DMS153 treated with DMSO at 0.1 percent for 48 hours (cell line): ENCODE measurements around the gene CWC25.
"Not testable (repeated sequence)": the region's sequence is repeated elsewhere in the genome, so short reads cannot be mapped to it uniquely, and the experiment has no call there.

Source experiments
- DNase-seq: peaks from one replicate; lab custom pipeline; 2025; ENCODE audit not compliant: unreplicated experiment; lab: John Stamatoyannopoulos, UW

The CWC25 gene

DNA sequence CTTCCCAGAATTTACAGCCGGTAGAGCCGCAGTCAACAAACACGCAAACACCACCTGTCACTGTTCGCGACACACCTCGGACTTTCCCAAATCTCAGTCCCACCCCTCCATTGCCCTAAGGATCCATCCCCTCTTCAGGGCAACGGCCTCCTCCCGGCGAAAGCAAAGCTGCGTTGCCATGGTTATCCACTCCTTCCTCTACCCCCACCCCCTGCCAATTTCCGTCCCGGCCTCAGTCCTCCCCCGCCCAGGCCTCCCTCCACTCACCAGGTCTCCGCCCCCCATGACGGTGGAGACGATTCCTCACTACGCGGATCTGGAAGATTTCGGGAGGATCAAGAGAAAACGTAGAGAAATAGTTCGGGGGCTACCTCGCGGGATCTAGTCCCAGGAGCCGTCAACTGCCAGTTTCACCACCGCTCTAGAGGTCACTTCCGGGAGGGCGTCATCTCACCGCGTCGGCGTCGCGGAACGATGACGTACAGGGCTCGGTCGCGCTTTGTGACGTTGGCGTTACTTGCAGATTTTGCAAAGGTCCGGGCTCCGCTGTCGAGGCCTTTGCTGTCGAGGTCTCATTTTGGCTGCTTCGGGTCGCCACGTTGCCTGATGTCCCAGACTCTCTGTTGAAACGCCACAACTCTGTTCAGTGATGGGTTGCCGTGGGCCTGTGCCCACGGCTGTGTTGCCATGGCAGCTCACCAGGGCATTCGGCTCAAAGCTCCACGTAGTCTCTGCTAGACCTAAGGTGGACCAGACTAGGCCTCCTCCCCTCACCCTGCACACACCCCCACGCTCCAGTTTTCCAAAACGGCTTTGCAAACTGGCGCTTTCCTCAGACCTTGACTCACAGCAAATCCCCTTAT, at the start of gene CWC25:
TSS of gene CWC25 (minus strand) at position 423 of the 863 bp plus-strand sequence. CDS start at position 285, 138 bp downstream.
- peak; percentile 76 for DNase-seq

GRCh38 chr17:38873640-38874380, 48.7 kb upstream of the CWC25 start:
- DNase-seq = no peak

GRCh38 chr17:38872671-38873385, 47.7 kb upstream of the CWC25 start:
- DNase-seq = no peak

DNA sequence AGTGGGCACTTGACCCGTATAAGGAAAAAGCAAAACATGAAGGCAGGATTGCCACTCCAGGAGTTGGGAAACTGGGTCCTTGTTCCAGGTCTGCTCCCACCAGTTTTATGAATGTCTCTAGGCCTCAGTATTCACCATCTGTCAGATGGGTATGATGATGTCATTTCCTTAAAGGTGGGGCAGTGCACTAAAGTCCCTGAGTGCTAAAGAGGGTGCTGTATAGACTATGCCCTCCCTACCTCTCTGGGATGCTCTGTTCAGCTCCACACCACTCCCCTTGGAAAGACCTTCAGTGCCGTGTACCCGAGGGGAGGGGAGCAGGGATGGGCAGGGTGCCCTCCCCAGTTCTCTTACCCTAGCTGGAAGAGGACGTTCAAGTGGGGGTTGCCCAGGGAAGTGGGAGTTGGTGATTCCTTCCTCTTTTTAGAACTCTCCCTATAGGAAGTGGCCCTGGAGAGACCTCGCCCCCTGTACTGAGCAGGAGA, 46.9 kb upstream of the CWC25 start:
- DNase-seq = no peak

DNA sequence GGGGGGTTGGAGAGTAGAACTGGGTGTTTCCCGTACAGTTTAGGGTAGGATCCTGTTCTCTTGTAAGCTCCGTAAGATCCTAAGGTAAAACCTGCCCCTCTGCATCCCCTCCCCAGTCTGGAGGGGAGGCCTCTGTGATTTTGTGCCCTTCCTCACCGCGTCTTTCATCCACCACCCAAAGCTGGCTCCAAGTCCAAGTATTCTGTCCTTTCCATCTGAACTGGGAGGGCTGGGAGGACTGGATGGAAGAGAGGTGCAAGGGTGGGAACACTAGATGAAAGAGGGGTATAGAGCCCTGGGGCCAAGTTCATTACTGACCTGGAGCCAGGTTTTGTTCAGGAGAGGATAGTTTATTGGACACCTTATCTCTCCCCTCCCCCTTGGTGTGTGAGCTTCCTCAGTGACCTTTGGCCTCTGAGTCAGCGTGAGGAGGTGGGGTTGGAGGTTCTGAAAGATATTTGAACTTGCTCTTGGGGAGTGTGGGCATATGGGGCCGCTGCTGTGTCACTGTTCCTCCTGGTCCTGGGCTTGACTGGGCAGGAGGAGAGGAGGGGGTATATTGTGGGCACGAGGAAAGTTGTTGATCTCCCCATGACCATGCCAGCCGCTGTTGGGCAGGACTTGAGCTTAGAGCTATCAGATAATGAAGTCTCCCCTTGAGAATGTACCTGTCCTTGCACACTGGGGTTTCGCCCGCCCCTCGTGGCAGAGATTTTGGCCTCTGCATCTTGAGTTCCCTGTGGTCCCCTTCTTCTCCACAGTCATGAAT, 46.3 kb upstream of the CWC25 start:
- DNase-seq = peak; percentile 17

DNA sequence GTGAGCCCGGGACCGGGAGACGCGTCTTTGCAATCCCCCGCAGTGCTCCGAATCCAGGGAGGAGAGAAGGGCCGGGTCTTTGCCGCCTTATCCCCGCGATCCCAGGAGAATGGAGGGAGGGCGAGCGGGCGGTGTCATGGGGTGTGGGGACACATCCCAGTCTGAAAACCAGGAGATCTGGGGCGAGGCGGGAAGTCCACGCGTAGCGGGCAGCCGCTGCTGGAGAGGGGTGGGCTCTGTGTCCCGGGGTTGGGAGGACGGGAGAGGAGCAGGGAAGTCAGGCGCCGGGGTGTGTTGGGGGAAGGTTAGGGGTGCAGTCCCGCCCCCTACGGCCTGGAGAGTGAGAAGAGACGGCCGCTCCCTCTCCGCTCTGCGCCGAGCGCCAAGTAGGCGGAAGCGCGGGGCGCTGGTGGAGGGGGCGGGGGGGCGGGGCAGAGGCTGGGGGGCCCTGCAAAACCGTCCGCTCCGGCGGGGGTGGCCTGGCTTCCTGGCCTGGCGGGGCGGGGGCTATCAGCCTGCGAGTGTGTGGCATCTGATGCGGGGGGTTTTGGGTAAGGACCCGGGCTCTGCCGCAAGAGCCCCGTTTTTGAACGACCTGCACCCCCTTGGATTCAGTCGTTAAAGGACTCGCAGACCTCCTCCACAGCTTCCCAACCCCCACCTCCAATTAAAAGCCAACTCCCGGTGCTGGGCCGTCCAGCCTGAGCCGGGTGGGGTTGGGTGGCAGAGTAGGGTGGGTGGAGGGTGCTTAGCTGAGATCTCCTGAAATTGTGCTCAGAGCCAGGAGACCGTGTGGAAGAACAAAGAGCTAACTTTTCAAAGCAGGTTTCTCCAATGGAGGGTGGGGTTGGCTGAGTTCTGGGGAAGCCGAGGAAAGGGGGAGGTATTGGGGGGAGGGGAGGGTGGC, 45.4 kb upstream of the CWC25 start:
- peak; percentile 5 for DNase-seq

- peak; percentile 76 for DNase-seq
Observed at GRCh38 chr17:38869526-38870258, 44.6 kb upstream of the CWC25 start, which contains the start of gene LASP1. TSS of gene LASP1 (plus strand) at chr17:38870058. CDS start at chr17:38870190, 132 bp downstream.

- DNase-seq = peak; percentile 63
Observed at GRCh38 chr17:38868817-38869525, 43.9 kb upstream of the CWC25 start.

DNA sequence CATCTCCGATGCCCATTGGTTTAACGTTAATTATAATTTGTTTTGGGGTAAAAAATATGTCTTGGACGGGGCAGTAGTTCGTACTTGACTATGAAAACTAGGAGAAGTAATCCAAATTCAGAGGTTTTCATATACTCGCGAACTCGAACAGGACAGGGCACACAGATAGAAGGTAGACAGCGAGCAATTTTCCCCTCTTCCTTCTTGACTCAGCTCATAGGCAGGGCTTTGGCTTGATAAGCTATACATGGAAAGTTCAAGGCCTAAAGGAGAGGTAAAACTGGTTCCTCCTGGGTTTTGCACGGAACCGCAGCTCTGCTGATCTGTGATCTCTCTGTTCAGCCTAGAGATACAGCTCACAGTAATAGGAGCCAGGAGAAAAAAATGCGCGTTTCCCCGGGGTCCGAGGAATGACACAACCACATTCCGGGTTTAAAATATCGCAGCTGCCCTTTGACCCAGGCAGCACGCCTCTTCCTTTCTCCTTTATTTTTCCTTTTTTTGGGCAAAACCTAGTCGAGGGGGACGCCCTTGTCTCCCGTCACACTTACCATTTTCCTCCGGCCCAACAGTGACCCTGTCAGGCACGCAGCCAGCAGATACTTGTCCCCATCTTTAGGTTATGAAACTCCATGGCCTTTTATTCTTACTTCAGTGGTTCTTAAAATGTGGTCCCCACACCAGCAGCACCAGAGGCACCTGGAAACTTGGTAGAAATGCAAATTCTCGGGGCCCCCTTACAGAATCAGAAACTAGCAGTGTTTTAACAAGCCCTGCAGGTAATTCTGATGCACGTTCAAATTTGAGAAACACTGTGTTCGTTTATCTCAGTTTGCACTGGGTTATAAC, 43.1 kb upstream of the CWC25 start:
- DNase-seq = no peak

DNA sequence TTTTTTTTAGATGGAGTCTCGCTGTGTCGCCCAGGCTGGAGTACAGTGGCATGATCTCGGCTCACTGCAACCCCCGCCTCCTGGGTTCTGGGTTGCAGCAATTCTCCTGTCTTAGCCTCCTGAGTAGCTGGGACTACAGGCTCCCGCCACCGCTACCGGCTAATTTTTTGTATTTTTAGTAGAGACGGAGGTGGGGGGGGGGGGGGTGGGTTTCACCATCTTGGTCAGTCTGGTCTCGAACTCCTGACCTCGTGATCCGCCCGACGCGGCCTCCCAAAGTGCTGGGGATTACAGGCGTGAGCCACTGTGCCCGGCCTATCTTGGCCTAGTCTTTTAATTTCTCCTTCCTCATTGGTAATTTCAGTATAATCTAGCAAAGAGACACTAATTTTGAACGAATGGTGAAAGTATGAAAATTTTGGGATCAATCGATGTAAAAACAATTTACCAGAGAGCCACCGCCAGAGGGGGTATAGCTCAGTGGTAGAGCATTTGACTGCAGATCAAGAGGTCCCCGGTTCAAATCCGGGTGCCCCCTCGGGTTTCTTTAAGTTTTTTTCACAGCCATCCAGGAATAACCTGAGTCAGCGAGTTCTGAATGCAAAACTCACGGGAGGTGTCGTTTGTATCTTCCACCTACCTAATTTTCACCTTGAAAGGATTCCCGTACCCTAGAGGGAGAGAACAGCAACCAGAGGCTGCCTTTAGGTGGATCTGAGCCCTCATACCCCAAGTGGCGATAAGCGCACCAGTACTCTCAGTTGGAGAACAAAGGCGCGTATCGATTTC, 42.3 kb upstream of the CWC25 start:
- DNase-seq = peak; percentile 65

- DNase-seq = no peak
Observed at GRCh38 chr17:38864636-38865398, 39.7 kb upstream of the CWC25 start.

- no peak for DNase-seq
Observed at GRCh38 chr17:38861399-38861843, 36.3 kb upstream of the CWC25 start.

GRCh38 chr17:38857271-38857670, 32.1 kb upstream of the CWC25 start:
- no peak for DNase-seq

- DNase-seq = not testable (repeated sequence)
Observed at GRCh38 chr17:38855101-38855714, 30.1 kb upstream of the CWC25 start.
